Measurements from ENCODE around the gene BAIAP2L2. TPM values are rescaled to one million over a fixed set of nuclear protein-coding genes. Genes with fewer than 3 reads are reported as not detected.
"Not testable (repeated sequence)": the region's sequence is repeated elsewhere in the genome, so short reads cannot be mapped to it uniquely, and the experiment has no call there.

The BAIAP2L2 gene, protein sequence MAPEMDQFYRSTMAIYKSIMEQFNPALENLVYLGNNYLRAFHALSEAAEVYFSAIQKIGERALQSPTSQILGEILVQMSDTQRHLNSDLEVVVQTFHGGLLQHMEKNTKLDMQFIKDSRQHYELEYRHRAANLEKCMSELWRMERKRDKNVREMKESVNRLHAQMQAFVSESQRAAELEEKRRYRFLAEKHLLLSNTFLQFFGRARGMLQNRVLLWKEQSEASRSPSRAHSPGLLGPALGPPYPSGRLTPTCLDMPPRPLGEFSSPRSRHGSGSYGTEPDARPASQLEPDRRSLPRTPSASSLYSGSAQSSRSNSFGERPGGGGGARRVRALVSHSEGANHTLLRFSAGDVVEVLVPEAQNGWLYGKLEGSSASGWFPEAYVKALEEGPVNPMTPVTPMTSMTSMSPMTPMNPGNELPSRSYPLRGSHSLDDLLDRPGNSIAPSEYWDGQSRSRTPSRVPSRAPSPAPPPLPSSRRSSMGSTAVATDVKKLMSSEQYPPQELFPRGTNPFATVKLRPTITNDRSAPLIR
- total RNA-seq (1 to 10 TPM in 2 of 6 donors, under 1 TPM in 4; 0.56 to 1.9 (median 0.95) TPM), polyA plus RNA-seq (10 to 100 TPM in 1 of 2 donors, 1 to 10 TPM in 1; 3.6 to 13.8 TPM)

GRCh38 chr22:38110008-38110862 lies at the start of gene BAIAP2L2:
BAIAP2L2 (minus strand) TSS chr22:38110684; CDS start chr22:38110525, 159 bp downstream.
- DNase-seq (peak in 1 of 6 donors; percentile 67), ATAC-seq (no peak), FAIRE-seq (no peak)
- no peak for TF ChIP-seq CTCF (IDR thresholded peaks at IDR 0.05)
- Histone ChIP-seq H3K4me3 (no peak within 1 kb of the TSS), H3K27ac (no peak within 1 kb of the TSS), H3K36me3 (no peaks in the 10 kb centered on the region), H3K27me3 (no peaks in the 10 kb centered on the region), H3K4me1 (peaks cover 5 to 11% (median 10%) of the 10 kb centered on the region in 3 donors), H3K9me3 (no peaks in the 10 kb centered on the region)
- intact Hi-C loops (cut with DNase I), result no loop called here
- WGBS, 2 donors, result 77 to 78% methylated on average over 19 of the region's 19 CpGs

GRCh38 chr22:38155703-38156102 lies 45.2 kb upstream of the BAIAP2L2 start:
- H3K27ac ChIP-seq, result no peak overlapping the region
- peaks cover 3 to 5% (median 4%) of the 10 kb centered on the region in 3 donors for H3K4me1 ChIP-seq
- no peaks in the 10 kb centered on the region for H3K36me3 ChIP-seq
- WGBS, 2 donors, result 93 to 98% methylated on average over 1 of the region's 1 CpG
- no peak for DNase-seq
- H3K9me3 ChIP-seq, result no peaks in the 10 kb centered on the region
- no peak for ATAC-seq
- no peak for TF ChIP-seq CTCF (IDR thresholded peaks at IDR 0.05)
- H3K27me3 ChIP-seq, result no peaks in the 10 kb centered on the region
- no peak for FAIRE-seq
- intact Hi-C loops (cut with DNase I), result no loop called here
- H3K4me3 ChIP-seq, result no peak overlapping the region

DNA sequence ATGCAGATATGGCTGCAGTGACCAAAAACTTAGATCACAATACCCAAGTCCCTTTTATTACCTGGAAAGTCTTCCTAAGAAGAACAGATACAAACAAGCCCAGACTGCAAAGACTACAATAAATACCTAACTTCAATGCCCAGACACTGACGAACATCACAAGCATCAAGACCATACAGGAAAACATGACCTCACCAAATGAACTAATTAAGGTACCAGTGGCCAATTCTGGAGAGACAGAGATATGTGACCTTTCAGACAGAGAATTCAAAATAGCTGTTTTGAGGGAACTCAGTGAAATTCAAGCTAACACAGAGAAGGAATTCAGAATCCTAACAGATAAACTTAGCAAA lies 44.1 kb upstream of the BAIAP2L2 start:
- WGBS, 2 donors, result 72 to 79% methylated on average over 1 of the region's 1 CpG
- FAIRE-seq; H3K4me1 ChIP-seq; H3K36me3 ChIP-seq; DNase-seq; H3K4me3 ChIP-seq; H3K9me3 ChIP-seq; ATAC-seq; H3K27me3 ChIP-seq; intact Hi-C loops (cut with DNase I): not testable (repeated sequence)
- H3K27ac ChIP-seq, result peak overlapping the region in 1 of 4 donors; percentile 6

DNA sequence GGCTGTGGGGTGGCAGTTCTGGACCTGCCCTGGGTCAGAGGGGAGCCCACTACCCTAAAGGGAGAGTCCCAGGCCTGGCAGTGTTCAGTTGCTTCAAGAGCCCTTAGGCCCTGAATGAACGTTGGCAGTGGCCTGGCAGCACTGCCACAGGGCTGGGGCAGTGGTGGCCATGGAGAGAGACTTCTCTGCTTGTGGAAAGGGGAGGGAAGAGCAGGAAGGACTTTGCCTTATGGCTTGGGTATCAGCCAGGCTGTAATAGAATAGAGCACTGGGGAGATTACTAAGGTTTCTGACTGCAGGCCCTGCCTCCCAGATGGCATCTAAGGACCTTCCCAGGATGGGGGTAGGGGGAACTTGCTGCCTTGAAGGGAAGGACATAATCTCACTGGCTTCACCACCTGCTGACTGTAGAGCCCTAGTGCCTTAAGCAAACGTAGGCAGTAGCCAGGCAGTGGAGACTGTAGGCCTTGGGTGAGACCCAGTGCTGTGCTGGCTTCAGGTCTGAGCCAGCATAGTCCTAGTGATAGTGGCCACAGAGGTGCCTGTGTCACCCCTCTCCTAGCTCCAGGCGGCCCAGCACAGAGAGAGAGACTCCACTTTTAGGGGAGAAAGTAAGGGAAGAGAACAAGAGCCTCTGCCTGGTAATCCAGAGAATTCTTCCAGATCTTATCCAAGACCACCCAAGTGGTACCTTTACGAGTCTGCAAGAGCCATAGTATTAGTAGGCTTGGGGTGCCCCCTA lies 43.5 kb upstream of the BAIAP2L2 start:
- no peak for FAIRE-seq
- no peaks in the 10 kb centered on the region for H3K9me3 ChIP-seq
- peak in 2 of 6 donors; percentile 16 to 37 for DNase-seq
- no peaks in the 10 kb centered on the region for H3K36me3 ChIP-seq
- WGBS, 2 donors, result 50 to 62% methylated on average over 4 of the region's 4 CpGs
- peak overlapping the region in 1 of 4 donors; percentile 6 for H3K27ac ChIP-seq
- intact Hi-C loops (cut with DNase I), result no loop called here
- H3K27me3 ChIP-seq, result no peaks in the 10 kb centered on the region
- ATAC-seq, result peak; percentile 82 to 94 (median 88)
- TF ChIP-seq CTCF (IDR thresholded peaks at IDR 0.05), result no peak
- H3K4me1 ChIP-seq, result peaks cover 3 to 5% (median 4%) of the 10 kb centered on the region in 3 donors
- H3K4me3 ChIP-seq, result no peak overlapping the region

GRCh38 chr22:38151126-38151500 lies 40.6 kb upstream of the BAIAP2L2 start:
- no peaks in the 10 kb centered on the region for H3K9me3 ChIP-seq
- H3K4me1 ChIP-seq, result peaks cover 3 to 5% (median 4%) of the 10 kb centered on the region in 3 donors
- no peak for DNase-seq
- no peak for FAIRE-seq
- no peak for TF ChIP-seq CTCF (IDR thresholded peaks at IDR 0.05)
- H3K4me3 ChIP-seq, result no peak overlapping the region
- no peaks in the 10 kb centered on the region for H3K36me3 ChIP-seq
- no peaks in the 10 kb centered on the region for H3K27me3 ChIP-seq
- 89 to 93% methylated on average over 8 of the region's 8 CpGs for WGBS, 2 donors
- ATAC-seq, result no peak
- no peak overlapping the region for H3K27ac ChIP-seq
- intact Hi-C loops (cut with DNase I), result no loop called here

Data from pancreas (tissue), 10 donors.